GM21786 (cell line): ENCODE measurements around the gene PGAP6.
"Not testable (repeated sequence)": the region's sequence is repeated elsewhere in the genome, so short reads cannot be mapped to it uniquely, and the experiment has no call there.

ENCODE experiments used
- ATAC-seq: cut with Tn5 transposase; IDR thresholded peaks from one replicate; pipeline ENCODE4 v1.9.1; 2021; ENCODE audit not compliant: unreplicated experiment

PGAP6 gene

GRCh38 chr16:381789-382717 is at the start of gene PGAP6:
PGAP6 (minus strand) TSS chr16:381978; CDS start chr16:381821, 157 bp downstream.
- peak; percentile 44 for ATAC-seq

- no peak for ATAC-seq
Observed at GRCh38 chr16:430904-431303, 49.1 kb upstream of the PGAP6 start.

- no peak for ATAC-seq
Observed at GRCh38 chr16:427250-427649, 45.5 kb upstream of the PGAP6 start.

GRCh38 chr16:426906-427249 is 45.1 kb upstream of the PGAP6 start:
- ATAC-seq = no peak

GRCh38 chr16:426115-426905 is 44.5 kb upstream of the PGAP6 start:
- ATAC-seq = peak; percentile 7

- ATAC-seq = peak; percentile 27
Observed at GRCh38 chr16:425740-426114, 43.9 kb upstream of the PGAP6 start.

- ATAC-seq = peak; percentile 92
Observed at GRCh38 chr16:425082-425718, 43.4 kb upstream of the PGAP6 start, which contains the start of gene RAB11FIP3. RAB11FIP3 (plus strand) TSS chr16:425649; CDS start chr16:426007, 358 bp downstream.

- ATAC-seq = no peak
Observed at GRCh38 chr16:424623-425081, 42.9 kb upstream of the PGAP6 start.

- ATAC-seq = no peak
Observed at GRCh38 chr16:424033-424622, 42.4 kb upstream of the PGAP6 start.

- not testable (repeated sequence) for ATAC-seq
Observed at GRCh38 chr16:422179-422578, 40.4 kb upstream of the PGAP6 start.

- not testable (repeated sequence) for ATAC-seq
Observed at GRCh38 chr16:415170-415498, 33.4 kb upstream of the PGAP6 start.

- ATAC-seq = no peak
Observed at GRCh38 chr16:414395-415169, 32.8 kb upstream of the PGAP6 start.

- no peak for ATAC-seq
Observed at GRCh38 chr16:411576-412265, 29.9 kb upstream of the PGAP6 start.

- no peak for ATAC-seq
Observed at GRCh38 chr16:410516-411178, 28.9 kb upstream of the PGAP6 start.

- ATAC-seq = no peak
Observed at GRCh38 chr16:407253-407652, 25.5 kb upstream of the PGAP6 start.

GRCh38 chr16:405548-406506 is 24.0 kb upstream of the PGAP6 start:
- no peak for ATAC-seq

- no peak for ATAC-seq
Observed at GRCh38 chr16:404971-405486, 23.3 kb upstream of the PGAP6 start.
